K562 (cell line): ENCODE results near the gene CLEC4M. TPM values are rescaled to one million over a fixed set of nuclear protein-coding genes. Genes with fewer than 3 reads are reported as not detected.

Source experiments
- ATAC-seq: fragments of 200-7000 bp; cut with Tn5 transposase; 3 replicates; pipeline ENCODE4 v1.9.1; 2020; ENCODE audit warnings: moderate library complexity
- BruUV-seq: library from RNA; stranded (reverse); fragments of 400-500 nt; replicated peaks from 2 replicates; lab custom pipeline; 2021; lab: Mats Ljungman, UMichigan
- CTCF ChIA-PET: fragments of 300-600 bp; formaldehyde crosslinking; extraction: SDS; loops from one replicate; lab custom pipeline; 2021; ENCODE audit warnings: low intra/inter-chr PET ratio; lab: Yijun Ruan, JAX
- POLR2A ChIA-PET: fragments of 300-600, 350-650 bp; sonication (Branson Sonifier 250); formaldehyde crosslinking; extraction: SDS; loops from one replicate; lab custom pipeline; 2021; ENCODE audit warnings: antibody characterized with exemption, inconsistent platforms; lab: Yijun Ruan, JAX
- DNase-seq, 4 experiments: peaks; one replicate each; pipeline versions ENCODE4 v3.0.0 to v3.0.0-alpha.2; 2011 to 2018; ENCODE audit warnings: low spot score in 3 of 4, mixed read lengths in 3 of 4; ENCODE audit errors: extremely low read depth in 1 of 4
- FAIRE-seq: peaks from 2 replicates; lab custom pipeline; 2011; peaks lifted over from hg19 to GRCh38; lab: Jason Lieb, UNC
- H2AFZ ChIP-seq: 2 replicates; pipeline ENCODE4 v1.6.0; 2011; ENCODE audit warnings: low read depth, low read length, control low read depth, inconsistent platforms
- H3K27ac ChIP-seq: fragments of 200-600 bp; 3 replicates; pipeline ENCODE4 v1.8.0; 2011; ENCODE audit warnings: low read depth, mild to moderate bottlenecking, control low read depth, inconsistent platforms, low read length, moderate library complexity, mixed read lengths; ENCODE audit errors: extremely low read depth
- H3K27me3 ChIP-seq, 2 experiments: fragments of 300-600 bp in 1 of 2; 2 replicates in 1 of 2; 3 replicates in 1 of 2; pipeline versions ENCODE4 v1.6.0 to v1.8.0; 2011; ENCODE audit warnings: inconsistent platforms in 2 of 2, low read length in 2 of 2, mild to moderate bottlenecking in 1 of 2, mixed read lengths in 1 of 2, moderate library complexity in 1 of 2; ENCODE audit not compliant: control insufficient read depth in 2 of 2, insufficient read depth in 2 of 2
- H3K36me3 ChIP-seq: fragments of 300-600 bp; 3 replicates; pipeline ENCODE4 v1.8.0; 2011; ENCODE audit warnings: mild to moderate bottlenecking, low read length, inconsistent platforms; ENCODE audit not compliant: control insufficient read depth, insufficient read depth
- H3K4me1 ChIP-seq, 2 experiments: fragments of 200-600 bp in 1 of 2; replicated peaks in 1 of 2; 2 replicates in 1 of 2; 3 replicates in 1 of 2; pipeline versions ENCODE4 v1.5.1 to v1.8.0; 2011; ENCODE audit warnings: inconsistent platforms in 2 of 2, low read length in 2 of 2, mild to moderate bottlenecking in 1 of 2, mixed read lengths in 1 of 2, moderate library complexity in 1 of 2; ENCODE audit not compliant: control insufficient read depth in 2 of 2, insufficient read depth in 2 of 2
- H3K4me2 ChIP-seq: 2 replicates; pipeline ENCODE4 v1.6.1; 2011; ENCODE audit warnings: low read length, control low read depth, inconsistent platforms, mixed read lengths; ENCODE audit not compliant: insufficient read depth
- H3K4me3 ChIP-seq: fragments of 200-600 bp; sonication (generic), shearing (Covaris generic); 2 replicates; pipeline ENCODE4 v1.5.1; 2016; ENCODE audit warnings: control low read depth, inconsistent platforms
- H3K79me2 ChIP-seq: fragments of 200-600 bp; 3 replicates; pipeline ENCODE4 v1.8.0; 2011; ENCODE audit warnings: low read length, inconsistent platforms; ENCODE audit not compliant: control insufficient read depth, insufficient read depth
- H3K9ac ChIP-seq, 2 experiments: 2 replicates each; pipeline versions ENCODE4 v1.6.0 to v1.6.1; 2011; ENCODE audit warnings: low read depth in 2 of 2, low read length in 2 of 2, control low read depth in 1 of 2, inconsistent platforms in 1 of 2, mild to moderate bottlenecking in 1 of 2, mixed read lengths in 1 of 2; ENCODE audit not compliant: insufficient read depth in 1 of 2
- H3K9me1 ChIP-seq: one replicate; pipeline ENCODE4 v1.6.0; 2011; ENCODE audit warnings: inconsistent platforms, mild to moderate bottlenecking, low read length, moderate library complexity; ENCODE audit not compliant: control insufficient read depth, insufficient read depth
- H3K9me3 ChIP-seq: replicated peaks from 2 replicates; pipeline ENCODE4 v1.5.1; 2011; ENCODE audit warnings: low read depth, low read length, inconsistent platforms; ENCODE audit not compliant: control insufficient read depth, insufficient read depth
- H4K20me1 ChIP-seq: replicated peaks from 2 replicates; pipeline ENCODE4 v1.6.1; 2011; ENCODE audit warnings: low read length, inconsistent platforms, mixed read lengths; ENCODE audit not compliant: control insufficient read depth, insufficient read depth
- BCL6 ChIP-seq: fragments of 250-450 bp; sonication (Bioruptor Pico); IDR thresholded peaks from 2 replicates; pipeline ENCODE4 v1.4.0; 2020
- GATA2 ChIP-seq: sonication (generic); formaldehyde crosslinking; IDR thresholded peaks from 2 replicates; pipeline ENCODE4 v1.4.0; 2020; ENCODE audit warnings: mild to moderate bottlenecking, missing genetic modification reagents
- LARP7 ChIP-seq: fragments of 450-650 bp; IDR thresholded peaks from 2 replicates; pipeline ENCODE4 v1.6.1; 2016
- MXI1 ChIP-seq: IDR thresholded peaks from 2 replicates; pipeline ENCODE4 v1.6.1; 2011; ENCODE audit warnings: low read depth, mild to moderate bottlenecking, improper control_type of control experiment, low read length
- NCOR1 ChIP-seq: fragments of 450-650 bp; IDR thresholded peaks from 2 replicates; pipeline ENCODE4 v1.6.1; 2016; ENCODE audit warnings: mild to moderate bottlenecking, moderate library complexity
- NEUROD1 ChIP-seq: fragments of 150-350 bp; IDR thresholded peaks from 2 replicates; pipeline ENCODE4 v1.6.1; 2014; ENCODE audit warnings: borderline replicate concordance, low read length, low read depth; ENCODE audit not compliant: partially characterized antibody
- NFE2L1 ChIP-seq: fragments of 450-650 bp; IDR thresholded peaks from 2 replicates; pipeline ENCODE4 v1.6.1; 2016; ENCODE audit warnings: missing genetic modification characterization, low read depth, mild to moderate bottlenecking, missing compliant biosample characterization, moderate library complexity, borderline replicate concordance
- NFIC ChIP-seq: fragments of 450-650 bp; IDR thresholded peaks from 2 replicates; pipeline ENCODE4 v1.6.1; 2017; ENCODE audit warnings: mild to moderate bottlenecking, inconsistent platforms
- PHF8 ChIP-seq: fragments of 200-600 bp; sonication (generic); IDR thresholded peaks from 2 replicates; pipeline ENCODE4 v1.6.1; 2012; ENCODE audit warnings: mixed run types, mild to moderate bottlenecking, inconsistent platforms, low read length, moderate library complexity, borderline replicate concordance
- SMARCE1 ChIP-seq: fragments of 450-650 bp; IDR thresholded peaks from 2 replicates; pipeline ENCODE4 v1.7.1; 2016; ENCODE audit warnings: mild to moderate bottlenecking
- ZNF133 ChIP-seq: fragments of 250-450 bp; sonication (Bioruptor Pico); IDR thresholded peaks from 2 replicates; pipeline ENCODE4 v1.4.0; 2020; ENCODE audit warnings: mild to moderate bottlenecking
- ZNF707 ChIP-seq: fragments of 250-450 bp; sonication (Bioruptor Pico); conservative IDR thresholded peaks from 2 replicates; pipeline ENCODE4 v1.8.0; 2022; ENCODE audit warnings: inconsistent platforms, mild to moderate bottlenecking, moderate library complexity
- WGBS: fragments of 100-300 bp; shearing (Covaris generic); methylation state at CpG from one replicate; pipeline ENCODE4 v1.1.6; 2016; ENCODE audit warnings: low coverage, mixed read lengths; ENCODE audit not compliant: insufficient coverage; ENCODE audit errors: missing lambda C conversion rate; 5-methylcytosine and 5-hydroxymethylcytosine counted together
- in situ Hi-C: fragments of 300-500 bp; cut with MboI; formaldehyde crosslinking; loops from 4 replicates; pipeline ENCODE4 v1.15.0; 2018; ENCODE audit warnings: inconsistent platforms, mixed read lengths
- intact Hi-C: fragments of 100-400 bp; cut with micrococcal nuclease; formaldehyde crosslinking; loops from 2 replicates; pipeline ENCODE4 v1.14.2; 2022
- polyA plus RNA-seq, 8 experiments: library from polyadenylated mRNA; depleted of rRNA in 4 of 8; stranded (reverse) in 5 of 8; unstranded in 3 of 8; fragments of >200 nt; fragmentation: Nextera tagmentation in 2 of 8; fragmentation: Illumina TruSeq in 1 of 8; extraction: Ambion mirVana in 2 of 8; extraction: Trizol in 1 of 8; gene quantifications; 2 replicates each; pipeline versions ENCODE4 v1.2.1 to v1.2.3, GENCODE V29; 2011 to 2014; ENCODE audit warnings: inconsistent platforms in 1 of 8, missing spikeins in 1 of 8
- total RNA-seq, 7 experiments: library from RNA; depleted of rRNA in 6 of 7; stranded (reverse); fragments of >200 nt in 6 of 7; fragmentation: Illumina TruSeq in 2 of 7; extraction: Trizol in 2 of 7; gene quantifications; 2 replicates each; pipeline versions ENCODE4 v1.2.1 to v1.2.3, GENCODE V29; 2011 to 2021; ENCODE audit warnings: low replicate concordance in 1 of 7
- TF ChIP-seq, protein P1 (sequence below): fragments of 450-650 bp; formaldehyde crosslinking; IDR thresholded peaks from 2 replicates; pipeline ENCODE4 v1.4.0; 2020; ENCODE audit warnings: mild to moderate bottlenecking, moderate library complexity
- TF ChIP-seq, protein P2 (sequence below), 2 experiments: fragments of 450-650 bp; IDR thresholded peaks; 2 replicates each; pipeline ENCODE4 v1.6.1; 2016; ENCODE audit warnings: mild to moderate bottlenecking in 2 of 2, borderline replicate concordance in 1 of 2, low read depth in 1 of 2, moderate library complexity in 1 of 2

Gene CLEC4M
- total and polyA plus RNA-seq, 9 of the 15 experiments (the other 6 are each of a cell fraction or from before 2014, with no cell fraction given): 0.08 to 0.18 TPM; not detected in 7

DNA sequence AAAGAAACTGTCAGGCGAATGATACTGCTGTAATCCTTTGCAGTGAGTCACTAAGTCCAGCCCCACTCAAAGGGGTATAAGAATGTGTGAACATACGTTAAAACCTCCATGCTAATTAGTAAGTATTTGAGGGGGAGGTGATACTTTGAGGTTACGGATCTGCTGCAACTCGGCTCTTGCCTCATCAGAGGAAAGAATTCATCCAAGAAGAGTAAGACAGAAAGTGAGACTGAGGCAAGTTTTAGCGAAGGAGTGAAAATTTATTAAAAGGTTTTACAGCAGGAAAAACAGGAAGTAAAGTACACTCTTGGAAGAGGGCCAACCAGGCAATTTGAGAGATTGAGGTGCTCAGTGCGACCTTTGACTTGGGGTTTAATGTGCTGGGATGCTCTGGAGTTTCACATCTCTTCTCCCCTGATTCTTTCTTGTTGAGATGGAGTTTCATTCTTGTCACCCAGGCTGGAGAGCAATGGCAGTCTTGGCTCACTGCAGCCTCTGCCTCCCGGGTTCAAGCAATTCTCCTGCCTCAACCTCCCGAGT lies 9.8 kb downstream of the CLEC4M start:
- Histone ChIP-seq H4K20me1 (no peaks in the 10 kb centered on the region), H2AFZ (no peak overlapping the region), H3K27me3 (peaks cover 24 to 49% of the 10 kb centered on the region in 2 experiments; a peak in 4 of 5 replicates), H3K4me2 (peak overlapping the region; percentile 15; the same call in 1 of the 2 replicates), H3K4me1 (peaks cover 0 to 2% of the 10 kb centered on the region in 2 experiments; a peak in 3 of 5 replicates), H3K9me3 (no peaks in the 10 kb centered on the region), H3K27ac (no peak overlapping the region), H3K4me3 (no peak overlapping the region), H3K9ac (no peak overlapping the region), H3K9me1 (no peaks in the 10 kb centered on the region), H3K36me3 (no peaks in the 10 kb centered on the region), H3K79me2 (no peaks in the 10 kb centered on the region)
- ChIA-PET POLR2A (no interaction called here), CTCF (no interaction called here)
- in situ Hi-C loops (no loop called here), intact Hi-C loops (no loop called here)
- 2% methylated on average over 8 of the region's 8 CpGs for WGBS
- no TSS peak for BruUV-seq
- ATAC-seq: peak; percentile 70
- peak in 1 of 4 experiments; percentile 19 for DNase-seq
- FAIRE-seq: peak; percentile 26
- no peak for TF ChIP-seq NCOR1
- no peak for TF ChIP-seq LARP7
- TF ChIP-seq PHF8: no peak
- no peak for TF ChIP-seq NFE2L1
- no peak for TF ChIP-seq NEUROD1
- TF ChIP-seq NFIC: peak; percentile 73
- TF ChIP-seq, protein P1, sequence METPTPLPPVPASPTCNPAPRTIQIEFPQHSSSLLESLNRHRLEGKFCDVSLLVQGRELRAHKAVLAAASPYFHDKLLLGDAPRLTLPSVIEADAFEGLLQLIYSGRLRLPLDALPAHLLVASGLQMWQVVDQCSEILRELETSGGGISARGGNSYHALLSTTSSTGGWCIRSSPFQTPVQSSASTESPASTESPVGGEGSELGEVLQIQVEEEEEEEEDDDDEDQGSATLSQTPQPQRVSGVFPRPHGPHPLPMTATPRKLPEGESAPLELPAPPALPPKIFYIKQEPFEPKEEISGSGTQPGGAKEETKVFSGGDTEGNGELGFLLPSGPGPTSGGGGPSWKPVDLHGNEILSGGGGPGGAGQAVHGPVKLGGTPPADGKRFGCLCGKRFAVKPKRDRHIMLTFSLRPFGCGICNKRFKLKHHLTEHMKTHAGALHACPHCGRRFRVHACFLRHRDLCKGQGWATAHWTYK (CRISPR knock-in tag): no peak
- TF ChIP-seq SMARCE1: 0 out of 2 replicates have a peak, but pooled peaks have one; percentile 30
- TF ChIP-seq MXI1: no peak
- TF ChIP-seq GATA2 (CRISPR knock-in tag): no peak
- no peak for TF ChIP-seq ZNF133 (CRISPR knock-in tag)
- TF ChIP-seq, protein P2, sequence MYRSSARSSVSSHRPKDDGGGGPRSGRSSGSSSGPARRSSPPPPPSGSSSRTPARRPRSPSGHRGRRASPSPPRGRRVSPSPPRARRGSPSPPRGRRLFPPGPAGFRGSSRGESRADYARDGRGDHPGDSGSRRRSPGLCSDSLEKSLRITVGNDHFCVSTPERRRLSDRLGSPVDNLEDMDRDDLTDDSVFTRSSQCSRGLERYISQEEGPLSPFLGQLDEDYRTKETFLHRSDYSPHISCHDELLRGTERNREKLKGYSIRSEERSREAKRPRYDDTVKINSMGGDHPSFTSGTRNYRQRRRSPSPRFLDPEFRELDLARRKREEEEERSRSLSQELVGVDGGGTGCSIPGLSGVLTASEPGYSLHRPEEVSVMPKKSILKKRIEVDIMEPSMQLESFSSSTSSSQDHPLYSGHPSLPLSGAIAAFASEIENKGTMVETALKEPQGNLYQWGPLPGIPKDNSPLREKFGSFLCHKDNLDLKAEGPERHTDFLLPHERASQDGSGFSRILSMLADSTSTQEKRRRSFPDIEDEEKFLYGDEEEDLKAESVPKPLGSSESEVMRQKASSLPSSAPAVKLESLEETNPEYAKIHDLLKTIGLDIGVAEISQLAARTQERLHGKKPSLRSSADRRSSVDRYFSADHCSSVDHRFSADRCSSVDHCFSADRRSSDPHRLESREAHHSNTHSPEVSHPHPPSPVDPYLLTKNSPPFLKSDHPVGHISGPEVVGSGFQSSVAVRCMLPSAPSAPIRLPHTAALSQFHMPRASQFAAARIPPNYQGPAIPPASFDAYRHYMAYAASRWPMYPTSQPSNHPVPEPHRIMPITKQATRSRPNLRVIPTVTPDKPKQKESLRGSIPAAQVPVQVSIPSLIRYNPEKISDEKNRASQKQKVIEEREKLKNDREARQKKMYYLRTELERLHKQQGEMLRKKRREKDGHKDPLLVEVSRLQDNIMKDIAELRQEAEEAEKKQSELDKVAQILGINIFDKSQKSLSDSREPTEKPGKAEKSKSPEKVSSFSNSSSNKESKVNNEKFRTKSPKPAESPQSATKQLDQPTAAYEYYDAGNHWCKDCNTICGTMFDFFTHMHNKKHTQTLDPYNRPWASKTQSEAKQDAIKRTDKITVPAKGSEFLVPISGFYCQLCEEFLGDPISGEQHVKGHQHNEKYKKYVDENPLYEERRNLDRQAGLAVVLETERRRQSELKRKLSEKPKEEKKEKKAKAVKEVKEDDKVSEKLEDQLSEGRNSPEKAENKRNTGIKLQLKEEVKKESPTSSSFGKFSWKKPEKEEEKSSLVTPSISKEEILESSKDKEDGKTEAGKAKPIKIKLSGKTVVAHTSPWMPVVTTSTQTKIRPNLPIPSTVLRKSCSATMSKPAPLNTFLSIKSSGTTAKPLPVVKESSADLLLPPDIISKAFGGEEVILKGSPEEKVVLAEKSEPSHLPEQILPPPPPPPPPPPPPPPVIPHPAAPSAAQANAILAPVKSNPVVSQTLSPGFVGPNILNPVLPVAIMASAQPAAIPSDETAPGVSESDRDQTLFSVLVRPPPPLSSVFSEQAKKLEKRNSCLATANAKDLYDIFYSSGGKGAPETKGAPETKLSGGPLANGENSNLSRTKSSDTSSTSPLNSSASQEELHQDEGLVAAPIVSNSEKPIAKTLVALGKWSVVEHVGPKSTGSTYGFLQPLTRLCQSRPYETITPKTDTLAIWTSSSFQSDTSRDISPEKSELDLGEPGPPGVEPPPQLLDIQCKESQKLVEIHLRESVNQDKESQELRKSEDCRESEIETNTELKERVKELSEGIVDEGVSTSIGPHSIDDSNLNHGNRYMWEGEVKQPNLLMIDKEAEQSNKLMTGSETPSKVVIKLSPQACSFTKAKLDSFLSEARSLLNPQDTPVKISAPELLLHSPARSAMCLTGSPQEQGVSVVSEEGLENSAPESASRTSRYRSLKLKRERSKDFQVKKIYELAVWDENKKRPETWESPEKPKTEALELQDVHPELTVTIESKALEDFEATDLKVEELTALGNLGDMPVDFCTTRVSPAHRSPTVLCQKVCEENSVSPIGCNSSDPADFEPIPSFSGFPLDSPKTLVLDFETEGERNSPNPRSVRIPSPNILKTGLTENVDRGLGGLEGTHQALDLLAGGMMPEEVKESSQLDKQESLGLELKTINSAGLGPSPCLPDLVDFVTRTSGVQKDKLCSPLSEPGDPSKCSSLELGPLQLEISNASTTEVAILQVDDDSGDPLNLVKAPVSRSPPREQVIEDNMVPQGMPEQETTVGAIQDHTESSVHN (IDR thresholded peaks at IDR 0.05; ENCODE audit: borderline replicate concordance in 1 of 2, low read depth in 1 of 2): 0 out of 4 replicates have a peak, but pooled peaks of 1 of the 2 experiments have one; percentile 28
- no peak for TF ChIP-seq ZNF707 (CRISPR knock-in tag)
- TF ChIP-seq BCL6 (CRISPR knock-in tag): no peak
